Retina (tissue), 1 donor: ENCODE data around the gene GTF2H4.

Experiments used
- DNase-seq: peaks from one replicate; pipeline ENCODE4 v3.0.0-alpha.2; 2016

Gene GTF2H4

GRCh38 chr6:30960907-30961673 is 53.1 kb downstream of the GTF2H4 start:
- no peak for DNase-seq

- no peak for DNase-seq
Observed at GRCh38 chr6:30962716-30963115, 54.7 kb downstream of the GTF2H4 start.

DNA sequence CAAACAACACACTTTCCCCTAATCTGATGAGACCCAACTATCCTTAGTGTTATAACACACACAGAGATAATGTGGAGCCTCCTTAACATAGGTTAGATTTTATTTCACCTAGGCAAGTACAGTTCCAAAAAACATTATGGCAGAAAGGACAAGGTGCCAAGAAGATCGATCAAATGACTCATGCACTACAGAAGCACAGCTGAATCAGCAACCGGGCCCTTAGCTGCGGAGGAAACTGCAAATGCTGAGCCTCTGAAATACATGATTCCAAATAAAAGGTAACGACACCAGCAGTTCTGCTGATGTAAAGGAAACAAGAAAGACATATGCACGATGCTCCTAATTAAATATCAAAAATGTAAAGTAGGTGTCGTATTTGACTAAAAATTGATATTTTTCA is 55.6 kb downstream of the GTF2H4 start:
- no peak for DNase-seq
